ENCODE data around the gene CABP2.

CABP2 gene

GRCh38 chr11:67508486-67509121 is 14.6 kb downstream of the CABP2 start:
- no peak for TF ChIP-seq CTCF (IDR thresholded peaks at IDR 0.05; ENCODE audit: control insufficient read depth, insufficient read depth, low read depth, low read length, missing control alignments)
- peak overlapping the region; percentile 86 for H3K4me3 ChIP-seq (ENCODE audit: control insufficient read depth, low read depth, low read length)
- peak; percentile 78 for DNase-seq (ENCODE audit: low read depth)

GRCh38 chr11:67507864-67508485 is 15.3 kb downstream of the CABP2 start, which contains the start of gene CDK2AP2:
TSS of gene CDK2AP2 (minus strand) at chr11:67508162. CDS start at chr11:67508082, 80 bp downstream.
- H3K4me3 ChIP-seq (ENCODE audit: control insufficient read depth, low read depth, low read length), result peak within 1 kb of the TSS; percentile 86
- DNase-seq (ENCODE audit: low read depth), result peak; percentile 98
- no peak for TF ChIP-seq CTCF (IDR thresholded peaks at IDR 0.05; ENCODE audit: control insufficient read depth, insufficient read depth, low read depth, low read length, missing control alignments)

GRCh38 chr11:67507242-67507863 is 15.9 kb downstream of the CABP2 start:
- H3K4me3 ChIP-seq (ENCODE audit: control insufficient read depth, low read depth, low read length), result peak overlapping the region; percentile 86
- DNase-seq (ENCODE audit: low read depth), result peak; percentile 17
- no peak for TF ChIP-seq CTCF (IDR thresholded peaks at IDR 0.05; ENCODE audit: control insufficient read depth, insufficient read depth, low read depth, low read length, missing control alignments)

GRCh38 chr11:67506426-67507051 is 16.7 kb downstream of the CABP2 start:
- no peak overlapping the region for H3K4me3 ChIP-seq (ENCODE audit: control insufficient read depth, low read depth, low read length)
- no peak for TF ChIP-seq CTCF (IDR thresholded peaks at IDR 0.05; ENCODE audit: control insufficient read depth, insufficient read depth, low read depth, low read length, missing control alignments)

GRCh38 chr11:67505605-67506396 is 17.4 kb downstream of the CABP2 start:
- H3K4me3 ChIP-seq (ENCODE audit: control insufficient read depth, low read depth, low read length), result peak overlapping the region; percentile 53
- peak; percentile 98 for TF ChIP-seq CTCF (IDR thresholded peaks at IDR 0.05; ENCODE audit: control insufficient read depth, insufficient read depth, low read depth, low read length, missing control alignments)
- peak; percentile 67 for DNase-seq (ENCODE audit: low read depth)

More at GRCh38 chr11:67506426-67507051, 16.7 kb downstream of the CABP2 start:
- no peak for DNase-seq (ENCODE audit: low read depth)
